Vagina (tissue), 2 donors: ENCODE data around the gene NLRC3. TPM values are rescaled to one million over a fixed set of nuclear protein-coding genes. Genes with fewer than 3 reads are reported as not detected.

Experiments used
- DNase-seq, 2 donors: peaks; one replicate each; pipeline ENCODE4 v3.0.0-alpha.2; 2017; ENCODE audit errors: extremely low spot score in 2 of 2
- H3K27ac ChIP-seq: fragments of 200-600 bp; sonication (generic); one replicate; pipeline ENCODE4 v1.5.1; 2019
- H3K27me3 ChIP-seq: fragments of 200-600 bp; sonication (generic); one replicate; pipeline ENCODE4 v1.5.1; 2019
- H3K36me3 ChIP-seq, 2 donors: fragments of 200-600 bp; sonication (generic); one replicate each; pipeline ENCODE4 v1.5.1; 2017 to 2019
- H3K4me1 ChIP-seq: fragments of 200-600 bp; sonication (generic); one replicate; pipeline ENCODE4 v1.5.1; 2019
- H3K4me3 ChIP-seq, 2 donors: fragments of 200-600 bp; sonication (generic); 1 replicate in 1 of 2; 2 replicates in 1 of 2; pipeline ENCODE4 v1.5.1; 2016 to 2019
- H3K9me3 ChIP-seq: fragments of 200-600 bp; sonication (generic); one replicate; pipeline ENCODE4 v1.5.1; 2019
- POLR2A ChIP-seq, 2 donors: fragments of 450-650 bp; IDR thresholded peaks; one replicate each; pipeline ENCODE4 v1.6.1; 2017; ENCODE audit warnings: antibody characterized with exemption in 2 of 2, mild to moderate bottlenecking in 2 of 2, moderate library complexity in 2 of 2
- POLR2AphosphoS5 ChIP-seq, 2 donors: sonication (generic); formaldehyde crosslinking; IDR thresholded peaks; one replicate each; pipeline ENCODE4 v1.9.0; 2017; ENCODE audit warnings: antibody characterized with exemption in 2 of 2, mild to moderate bottlenecking in 2 of 2, low read depth in 1 of 2; ENCODE audit not compliant: insufficient read depth in 1 of 2
- intact Hi-C: fragments of 100-400 bp; cut with DNase I; formaldehyde crosslinking; loops from one replicate; pipeline ENCODE4 v1.15.1; 2023
- total RNA-seq: library from RNA; depleted of rRNA; stranded (reverse); fragments of >200 nt; gene quantifications from one replicate; pipeline ENCODE4 v1.2.3, GENCODE V29; 2016
- TF ChIP-seq, protein P1 (sequence below), 3 experiments: fragments of 450-650 bp in 2 of 3; fragments of 200-600 bp in 1 of 3; sonication (generic) in 1 of 3; IDR thresholded peaks; one replicate each; pipeline ENCODE4 v1.5.1; 2017 to 2019; ENCODE audit warnings: antibody characterized with exemption in 3 of 3, mild to moderate bottlenecking in 2 of 3, moderate library complexity in 2 of 3

NLRC3 gene
- total RNA-seq, 1 donor from 2014 or later, result 12.5 TPM

GRCh38 chr16:3589441-3589921 lies 12.3 kb upstream of the NLRC3 start:
- intact Hi-C loops, result no loop called here
- H3K36me3 ChIP-seq, result peaks cover 0 to 7% of the 10 kb centered on the region in 2 donors
- TF ChIP-seq POLR2AphosphoS5 (IDR thresholded peaks at IDR 0.05; ENCODE audit: insufficient read depth in 1 of 2, low read depth in 1 of 2) (no peak), POLR2A (IDR thresholded peaks at IDR 0.05) (no peak)
- TF ChIP-seq, protein P1, sequence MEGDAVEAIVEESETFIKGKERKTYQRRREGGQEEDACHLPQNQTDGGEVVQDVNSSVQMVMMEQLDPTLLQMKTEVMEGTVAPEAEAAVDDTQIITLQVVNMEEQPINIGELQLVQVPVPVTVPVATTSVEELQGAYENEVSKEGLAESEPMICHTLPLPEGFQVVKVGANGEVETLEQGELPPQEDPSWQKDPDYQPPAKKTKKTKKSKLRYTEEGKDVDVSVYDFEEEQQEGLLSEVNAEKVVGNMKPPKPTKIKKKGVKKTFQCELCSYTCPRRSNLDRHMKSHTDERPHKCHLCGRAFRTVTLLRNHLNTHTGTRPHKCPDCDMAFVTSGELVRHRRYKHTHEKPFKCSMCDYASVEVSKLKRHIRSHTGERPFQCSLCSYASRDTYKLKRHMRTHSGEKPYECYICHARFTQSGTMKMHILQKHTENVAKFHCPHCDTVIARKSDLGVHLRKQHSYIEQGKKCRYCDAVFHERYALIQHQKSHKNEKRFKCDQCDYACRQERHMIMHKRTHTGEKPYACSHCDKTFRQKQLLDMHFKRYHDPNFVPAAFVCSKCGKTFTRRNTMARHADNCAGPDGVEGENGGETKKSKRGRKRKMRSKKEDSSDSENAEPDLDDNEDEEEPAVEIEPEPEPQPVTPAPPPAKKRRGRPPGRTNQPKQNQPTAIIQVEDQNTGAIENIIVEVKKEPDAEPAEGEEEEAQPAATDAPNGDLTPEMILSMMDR (IDR thresholded peaks at IDR 0.05), result no peak
- no peaks in the 10 kb centered on the region for H3K4me1 ChIP-seq
- H3K27me3 ChIP-seq, result no peaks in the 10 kb centered on the region
- no peaks in the 10 kb centered on the region for H3K9me3 ChIP-seq
- H3K4me3 ChIP-seq, result no peak overlapping the region
- no peak overlapping the region for H3K27ac ChIP-seq
- DNase-seq, result no peak

DNA sequence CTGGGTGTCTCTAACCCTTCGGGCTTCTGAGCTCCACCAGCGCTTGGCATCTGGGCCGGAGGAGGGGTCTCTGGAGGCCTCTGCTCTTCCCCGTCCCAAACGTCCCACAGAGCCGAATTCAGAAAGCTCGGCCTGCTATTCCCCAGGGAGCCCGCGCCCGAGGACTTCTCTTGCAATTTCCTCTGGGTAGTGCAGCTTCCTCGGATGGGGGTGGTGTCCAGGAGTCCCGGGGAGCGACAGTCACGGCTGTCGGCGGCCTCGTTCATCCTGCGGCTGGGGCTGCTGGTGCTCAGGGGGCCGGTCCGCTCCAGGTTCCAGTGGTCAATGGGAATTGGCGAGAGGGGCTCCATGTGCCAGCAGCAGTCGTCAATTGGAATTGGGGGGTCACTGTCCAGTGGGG lies 11.8 kb upstream of the NLRC3 start:
- Histone ChIP-seq H3K4me3 (no peak overlapping the region), H3K36me3 (peaks cover 0 to 7% of the 10 kb centered on the region in 2 donors), H3K27ac (no peak overlapping the region), H3K27me3 (no peaks in the 10 kb centered on the region), H3K4me1 (no peaks in the 10 kb centered on the region), H3K9me3 (no peaks in the 10 kb centered on the region)
- no peak for TF ChIP-seq POLR2A (IDR thresholded peaks at IDR 0.05)
- TF ChIP-seq, protein P1 (IDR thresholded peaks at IDR 0.05), result no peak
- TF ChIP-seq POLR2AphosphoS5 (IDR thresholded peaks at IDR 0.05; ENCODE audit: insufficient read depth in 1 of 2, low read depth in 1 of 2), result no peak
- intact Hi-C loops, result no loop called here
- DNase-seq, result no peak

DNA sequence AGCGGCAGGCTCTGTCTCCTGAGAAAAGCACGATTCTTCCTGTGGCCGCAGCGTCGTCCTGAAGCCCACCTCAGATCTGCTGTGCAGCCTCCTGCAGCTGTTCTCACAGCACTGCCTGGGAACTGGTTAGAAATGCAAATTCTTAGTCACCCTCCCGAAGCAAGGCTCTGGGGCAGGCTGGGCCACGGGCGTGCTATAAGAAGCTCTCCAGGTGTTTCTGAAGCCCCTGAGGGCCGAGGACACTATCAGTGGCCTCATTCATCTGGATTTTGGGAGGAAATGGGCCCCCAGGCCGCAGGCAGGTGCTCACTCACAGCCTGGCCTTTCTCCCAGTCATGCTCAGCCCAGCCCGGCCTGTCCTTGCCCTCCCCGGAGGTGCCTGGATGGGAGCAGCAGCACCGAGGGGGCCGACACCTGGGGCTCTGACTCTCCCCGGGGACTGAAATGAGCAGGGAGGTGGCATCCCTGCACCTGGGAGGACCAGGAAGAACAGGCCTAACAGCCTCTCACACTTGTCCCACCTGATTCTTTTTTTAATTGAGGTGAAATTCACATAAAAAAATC lies 10.4 kb upstream of the NLRC3 start:
- H3K36me3 ChIP-seq, result peaks cover 0 to 4% of the 10 kb centered on the region in 2 donors
- TF ChIP-seq POLR2AphosphoS5 (IDR thresholded peaks at IDR 0.05; ENCODE audit: insufficient read depth in 1 of 2, low read depth in 1 of 2) (no peak), POLR2A (IDR thresholded peaks at IDR 0.05) (no peak)
- TF ChIP-seq, protein P1 (IDR thresholded peaks at IDR 0.05), result no peak
- no peaks in the 10 kb centered on the region for H3K27me3 ChIP-seq
- intact Hi-C loops, result no loop called here
- no peaks in the 10 kb centered on the region for H3K4me1 ChIP-seq
- H3K27ac ChIP-seq, result no peak overlapping the region
- DNase-seq, result no peak
- H3K4me3 ChIP-seq, result no peak overlapping the region
- H3K9me3 ChIP-seq, result no peaks in the 10 kb centered on the region

DNA sequence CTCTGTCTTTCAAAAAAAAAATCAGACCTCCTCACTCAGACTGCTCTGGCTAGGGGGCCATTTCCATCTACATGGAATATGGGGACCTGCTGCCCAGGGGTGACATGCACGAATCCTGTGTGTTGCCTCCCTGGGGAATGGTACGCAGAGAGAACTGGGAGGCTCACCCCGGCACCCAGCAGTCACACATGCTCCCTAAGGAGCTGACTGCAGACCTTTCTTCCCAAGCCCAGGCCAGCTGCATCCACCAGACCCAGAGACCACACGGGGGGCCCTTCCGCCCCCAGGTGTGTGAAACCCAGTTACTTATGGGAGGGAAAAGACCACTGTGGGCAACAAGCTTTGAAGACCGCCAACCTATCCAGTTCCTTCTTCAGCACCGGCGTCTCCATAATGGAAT lies 7.2 kb upstream of the NLRC3 start:
- no peak for DNase-seq
- no peaks in the 10 kb centered on the region for H3K9me3 ChIP-seq
- no peak overlapping the region for H3K4me3 ChIP-seq
- H3K27me3 ChIP-seq, result no peaks in the 10 kb centered on the region
- intact Hi-C loops, result no loop called here
- TF ChIP-seq, protein P1 (IDR thresholded peaks at IDR 0.05), result no peak
- no peak for TF ChIP-seq POLR2A (IDR thresholded peaks at IDR 0.05)
- no peak for TF ChIP-seq POLR2AphosphoS5 (IDR thresholded peaks at IDR 0.05; ENCODE audit: insufficient read depth in 1 of 2, low read depth in 1 of 2)
- no peak overlapping the region for H3K27ac ChIP-seq
- H3K4me1 ChIP-seq, result peaks cover 12% of the 10 kb centered on the region
- no peaks in the 10 kb centered on the region for H3K36me3 ChIP-seq

- TF ChIP-seq POLR2AphosphoS5 (IDR thresholded peaks at IDR 0.05; ENCODE audit: insufficient read depth in 1 of 2, low read depth in 1 of 2), result no peak
- TF ChIP-seq POLR2A (IDR thresholded peaks at IDR 0.05), result no peak
- TF ChIP-seq, protein P1 (IDR thresholded peaks at IDR 0.05), result no peak
- no peak for DNase-seq
- H3K9me3 ChIP-seq, result no peaks in the 10 kb centered on the region
- H3K36me3 ChIP-seq, result no peaks in the 10 kb centered on the region
- no peaks in the 10 kb centered on the region for H3K27me3 ChIP-seq
- intact Hi-C loops, result no loop called here
- H3K4me1 ChIP-seq, result peaks cover 20% of the 10 kb centered on the region
- H3K27ac ChIP-seq, result no peak overlapping the region
- H3K4me3 ChIP-seq, result no peak overlapping the region
Observed at GRCh38 chr16:3583303-3584038, 6.3 kb upstream of the NLRC3 start.
